HG03175 (cell line): ENCODE data around the gene ATG9B.
"Not testable (repeated sequence)": the region's sequence is repeated elsewhere in the genome, so short reads cannot be mapped to it uniquely, and the experiment has no call there.

Source experiments
- ATAC-seq: cut with Tn5 transposase; IDR thresholded peaks from one replicate; pipeline ENCODE4 v1.9.1; 2021; ENCODE audit warnings: mild to moderate bottlenecking, moderate library complexity; ENCODE audit not compliant: unreplicated experiment

The ATG9B gene

GRCh38 chr7:151039850-151040548 lies 15.7 kb upstream of the ATG9B start:
- no peak for ATAC-seq

DNA sequence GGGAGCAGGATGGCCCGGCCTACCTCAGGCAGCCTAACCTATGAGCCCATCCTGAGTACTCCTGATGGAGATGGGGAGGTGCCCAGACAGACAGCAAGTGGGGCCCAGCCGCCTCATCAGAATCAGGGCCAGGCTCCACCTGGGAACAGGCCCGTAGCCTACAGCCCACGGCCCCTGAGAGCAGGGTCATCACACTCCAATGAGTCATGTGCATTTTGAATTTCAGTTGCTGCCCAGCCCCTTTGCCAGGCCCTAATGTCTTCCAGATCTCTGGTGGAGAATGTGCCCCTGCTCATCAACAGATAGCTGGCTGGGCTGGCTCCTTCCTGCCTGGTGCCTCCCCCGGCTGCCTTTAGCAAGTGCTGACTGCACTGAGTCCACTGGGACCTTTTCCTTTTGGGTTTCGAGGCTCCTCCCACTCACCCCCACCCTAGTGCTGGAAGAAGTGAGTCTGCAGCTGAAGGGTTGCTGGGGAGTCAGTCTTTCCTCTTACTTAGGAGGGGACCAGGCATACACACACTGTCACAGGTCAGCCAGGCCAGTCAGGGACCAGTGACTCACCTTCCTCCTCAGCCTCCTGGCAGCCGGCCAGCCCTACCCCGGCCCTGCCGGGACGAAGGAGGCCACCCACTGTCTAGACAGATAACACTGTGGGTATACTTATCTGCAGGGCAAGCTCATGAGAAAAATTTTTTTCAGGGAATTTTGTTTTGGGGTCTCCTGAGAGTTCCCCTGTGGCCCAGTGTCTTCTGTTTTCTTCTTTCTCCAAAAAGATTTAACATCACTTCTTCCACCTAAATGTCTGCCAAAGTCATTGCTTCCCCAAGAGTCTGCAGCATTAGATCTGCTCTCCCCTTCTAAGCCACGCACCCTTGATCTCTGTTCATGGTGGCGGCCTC lies 14.9 kb upstream of the ATG9B start:
- ATAC-seq: no peak

DNA sequence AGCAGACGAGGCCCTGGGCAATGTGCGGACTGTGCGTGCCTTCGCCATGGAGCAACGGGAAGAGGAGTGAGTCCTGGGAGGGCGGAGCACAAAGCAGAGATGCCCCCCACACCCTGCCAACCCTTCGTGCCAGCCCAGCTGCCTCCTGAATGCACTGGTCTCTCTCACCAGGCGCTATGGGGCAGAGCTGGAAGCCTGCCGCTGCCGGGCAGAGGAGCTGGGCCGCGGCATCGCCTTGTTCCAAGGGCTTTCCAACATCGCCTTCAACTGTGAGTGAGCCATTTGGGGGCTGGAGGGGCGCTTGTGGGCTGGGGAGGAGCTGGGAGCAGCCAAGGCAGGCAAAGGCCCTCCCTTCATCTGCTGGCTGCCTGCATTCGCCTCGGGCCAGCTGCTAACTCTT lies 11.6 kb upstream of the ATG9B start:
- ATAC-seq: no peak

- ATAC-seq: no peak
These were observed 10.9 kb upstream of the ATG9B start for GRCh38 chr7:151035026-151035717.

DNA sequence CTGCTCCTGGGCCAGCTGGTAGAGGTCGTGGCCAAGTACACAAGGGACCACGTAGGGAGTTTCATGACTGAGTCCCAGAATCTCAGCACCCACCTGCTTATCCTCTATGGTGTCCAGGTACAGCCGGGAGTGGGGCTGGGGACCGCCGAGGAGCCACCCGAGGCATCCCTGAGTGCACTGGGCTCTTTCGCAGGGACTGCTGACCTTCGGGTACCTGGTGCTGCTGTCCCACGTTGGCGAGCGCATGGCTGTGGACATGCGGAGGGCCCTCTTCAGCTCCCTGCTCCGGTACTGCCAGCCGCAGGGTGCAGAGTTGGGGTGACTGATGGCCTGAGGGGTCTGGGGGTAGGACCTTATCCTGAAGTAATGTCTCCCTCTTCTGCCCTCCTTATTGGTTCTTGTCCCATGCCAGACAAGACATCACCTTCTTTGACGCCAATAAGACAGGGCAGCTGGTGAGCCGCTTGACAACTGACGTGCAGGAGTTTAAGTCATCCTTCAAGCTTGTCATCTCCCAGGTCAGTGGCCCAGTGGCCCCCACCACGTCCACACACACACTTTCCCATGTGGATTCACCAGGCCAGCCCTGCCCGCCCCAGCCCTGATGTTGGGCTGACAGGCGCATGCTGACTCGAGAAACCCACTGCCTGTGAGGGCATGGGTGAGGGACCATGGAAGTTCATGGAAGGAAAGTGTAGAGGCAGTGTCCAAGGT lies 10.2 kb upstream of the ATG9B start:
- no peak for ATAC-seq

GRCh38 chr7:151033864-151034249 lies 9.6 kb upstream of the ATG9B start:
- ATAC-seq: no peak

GRCh38 chr7:151032936-151033863 lies 8.9 kb upstream of the ATG9B start:
- no peak for ATAC-seq

- no peak for ATAC-seq
These were observed 6.7 kb upstream of the ATG9B start for GRCh38 chr7:151031011-151031410.

DNA sequence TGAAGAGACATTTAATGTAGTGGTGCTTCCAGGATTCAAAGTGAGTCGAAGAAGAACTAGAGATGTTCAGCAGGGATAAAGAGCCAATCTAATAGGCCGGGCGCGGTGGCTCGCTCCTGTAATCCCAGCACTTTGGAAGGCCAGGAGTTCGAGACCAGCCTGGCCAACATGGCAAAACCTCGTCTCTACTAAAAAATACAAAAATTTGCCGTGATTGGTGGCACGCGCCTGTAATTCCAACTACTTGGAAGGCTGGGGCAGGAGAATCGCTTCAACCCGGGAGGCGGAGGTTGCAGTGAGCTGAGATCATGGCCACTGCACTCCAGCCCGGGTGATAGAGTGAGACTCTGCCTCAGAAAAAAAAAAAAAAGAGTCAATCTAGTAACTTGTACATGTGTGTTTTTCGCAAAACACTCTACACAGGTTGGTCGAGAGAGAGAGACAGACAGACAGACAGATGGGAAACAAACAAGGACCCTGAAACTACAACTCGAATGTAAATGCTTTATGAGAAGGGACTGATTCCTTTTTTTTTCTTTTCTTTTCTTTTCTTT lies 4.7 kb upstream of the ATG9B start:
- ATAC-seq: no peak

GRCh38 chr7:151028131-151028947 lies 4.0 kb upstream of the ATG9B start, which contains the start of gene ABCB8:
Gene ABCB8, plus strand, starts transcription at chr7:151028450. Its CDS starts 66 bp downstream, at chr7:151028516.
- peak; percentile 96 for ATAC-seq

- not testable (repeated sequence) for ATAC-seq
These were observed 3.4 kb upstream of the ATG9B start for GRCh38 chr7:151027728-151028130.

DNA sequence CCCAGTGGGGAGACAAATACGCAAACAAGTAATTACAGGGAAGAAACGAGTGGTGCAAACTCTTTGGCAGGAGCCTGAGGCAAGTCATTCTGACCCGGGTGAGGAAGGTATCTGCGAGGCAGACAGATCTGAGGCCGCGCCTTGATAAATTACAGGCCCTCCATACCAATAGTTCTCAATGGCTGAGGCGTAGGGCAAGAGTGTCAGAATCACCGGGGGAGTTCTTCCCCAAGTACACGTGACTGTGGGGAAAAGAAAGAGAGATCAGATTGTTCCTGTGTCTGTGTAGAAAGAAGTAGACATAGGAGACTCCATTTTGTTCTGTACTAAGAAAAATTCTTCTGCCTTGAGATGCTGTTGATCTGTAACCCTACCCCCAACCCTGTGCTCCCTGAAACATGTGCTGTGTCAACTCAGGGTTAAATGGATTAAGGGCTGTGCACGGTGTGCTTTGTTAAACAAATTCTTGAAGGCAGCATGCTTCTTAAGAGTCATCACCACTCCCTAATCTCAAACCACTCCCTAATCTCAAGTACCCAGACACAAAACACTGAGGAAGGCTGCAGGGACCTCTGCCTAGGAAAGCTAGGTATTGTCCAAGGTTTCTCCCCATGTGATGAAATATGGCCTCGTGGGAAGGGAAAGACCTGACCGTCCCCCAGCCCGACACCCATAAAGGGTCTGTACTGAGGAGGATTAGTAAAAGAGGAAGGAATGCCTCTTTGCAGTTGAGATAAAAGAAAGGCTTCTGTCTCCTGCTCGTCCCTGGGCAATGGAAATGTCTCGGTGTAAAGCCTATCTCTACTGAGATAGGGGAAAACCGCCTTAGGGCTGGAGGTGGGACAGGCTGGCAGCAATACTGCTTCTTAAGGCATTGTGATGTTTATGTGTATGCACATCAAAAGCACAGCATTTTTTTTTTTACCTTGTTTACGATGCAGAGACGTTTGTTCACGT lies 2.8 kb upstream of the ATG9B start:
- ATAC-seq: not testable (repeated sequence)

DNA sequence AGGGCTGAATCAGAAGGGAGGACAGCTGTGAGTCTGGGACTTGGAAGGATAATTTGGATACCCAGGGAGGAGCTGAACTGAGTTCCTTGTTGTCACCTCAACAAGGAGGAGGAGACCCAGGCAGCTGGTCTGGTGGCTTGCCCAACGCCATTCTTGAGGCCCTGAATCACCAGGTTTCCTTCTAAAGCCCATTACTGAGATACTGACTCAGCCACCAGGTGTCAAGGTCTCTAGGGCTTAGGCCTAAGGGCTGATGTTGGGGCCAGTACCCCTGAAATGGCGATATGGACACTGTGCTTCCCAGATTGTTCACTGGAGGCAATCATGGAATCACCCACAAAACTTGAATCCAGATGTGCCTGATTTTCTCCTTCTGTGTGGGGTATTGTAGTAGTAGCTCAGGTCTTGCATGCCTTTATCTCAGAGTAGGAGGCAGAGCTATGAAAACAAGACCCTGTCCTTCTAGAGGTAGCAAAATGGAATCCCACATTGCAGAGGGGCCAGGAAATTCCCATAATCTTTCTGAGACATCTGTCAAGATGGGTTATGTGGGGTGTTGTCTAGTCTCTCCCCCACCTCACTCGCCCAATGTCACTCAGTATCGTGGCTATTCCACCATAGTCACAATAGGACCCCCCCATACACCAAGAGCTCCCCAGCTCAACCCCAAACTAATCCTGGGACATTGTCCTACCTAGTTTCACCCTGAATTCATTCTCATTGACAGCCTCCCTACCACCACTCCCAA lies 1.8 kb upstream of the ATG9B start:
- no peak for ATAC-seq

DNA sequence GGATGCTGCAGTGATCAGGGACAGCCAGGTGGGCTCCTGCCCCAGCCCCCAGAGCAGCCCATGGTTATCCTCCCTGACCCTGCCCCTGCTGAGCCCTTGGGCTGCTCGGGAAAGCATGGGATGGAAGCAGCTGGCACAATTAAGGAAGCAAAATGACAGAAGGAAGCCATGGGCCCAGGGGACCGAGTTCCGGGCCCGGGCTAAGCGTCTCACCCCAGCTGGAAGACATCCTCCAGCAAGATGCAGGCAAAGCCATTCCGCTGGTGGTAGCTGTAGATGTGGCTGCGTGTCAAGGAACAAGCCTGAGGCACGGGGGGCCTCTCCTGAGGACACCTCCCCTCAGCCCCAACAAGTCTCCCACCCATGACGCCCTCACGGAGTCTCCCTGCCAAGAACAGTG lies 1.1 kb downstream of the ATG9B start:
- ATAC-seq: no peak

GRCh38 chr7:151020231-151020630 lies 4.1 kb downstream of the ATG9B start:
- ATAC-seq: no peak

GRCh38 chr7:151019130-151019447 lies 5.2 kb downstream of the ATG9B start:
- ATAC-seq: no peak
